ENCODE data around the gene RPUSD1.

GRCh38 chr16:735982-736453, 52.2 kb downstream of the RPUSD1 start:
- TF ChIP-seq, protein P1, sequence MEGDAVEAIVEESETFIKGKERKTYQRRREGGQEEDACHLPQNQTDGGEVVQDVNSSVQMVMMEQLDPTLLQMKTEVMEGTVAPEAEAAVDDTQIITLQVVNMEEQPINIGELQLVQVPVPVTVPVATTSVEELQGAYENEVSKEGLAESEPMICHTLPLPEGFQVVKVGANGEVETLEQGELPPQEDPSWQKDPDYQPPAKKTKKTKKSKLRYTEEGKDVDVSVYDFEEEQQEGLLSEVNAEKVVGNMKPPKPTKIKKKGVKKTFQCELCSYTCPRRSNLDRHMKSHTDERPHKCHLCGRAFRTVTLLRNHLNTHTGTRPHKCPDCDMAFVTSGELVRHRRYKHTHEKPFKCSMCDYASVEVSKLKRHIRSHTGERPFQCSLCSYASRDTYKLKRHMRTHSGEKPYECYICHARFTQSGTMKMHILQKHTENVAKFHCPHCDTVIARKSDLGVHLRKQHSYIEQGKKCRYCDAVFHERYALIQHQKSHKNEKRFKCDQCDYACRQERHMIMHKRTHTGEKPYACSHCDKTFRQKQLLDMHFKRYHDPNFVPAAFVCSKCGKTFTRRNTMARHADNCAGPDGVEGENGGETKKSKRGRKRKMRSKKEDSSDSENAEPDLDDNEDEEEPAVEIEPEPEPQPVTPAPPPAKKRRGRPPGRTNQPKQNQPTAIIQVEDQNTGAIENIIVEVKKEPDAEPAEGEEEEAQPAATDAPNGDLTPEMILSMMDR (IDR thresholded peaks at IDR 0.05), result no peak
- no peak for TF ChIP-seq POLR2A (IDR thresholded peaks at IDR 0.05)

Data from heart left ventricle (tissue), 13 donors.